H9 (cell line): Measurements from ENCODE around the gene STK24. TPM values are rescaled to one million over a fixed set of nuclear protein-coding genes. Genes with fewer than 3 reads are reported as not detected.

Experiments
- DNase-seq: peaks from one replicate; pipeline ENCODE4 v3.0.0-alpha.2; 2017
- H2AFZ ChIP-seq: one replicate; pipeline ENCODE4 v1.6.1; 2013; ENCODE audit warnings: mild to moderate bottlenecking, low read length, control low read depth, moderate library complexity
- H2AK5ac ChIP-seq: 2 replicates; pipeline ENCODE4 v1.6.1; 2013; ENCODE audit warnings: low read length, control low read depth, mixed read lengths; ENCODE audit not compliant: insufficient read length
- H2BK120ac ChIP-seq: one replicate; pipeline ENCODE4 v1.6.1; 2013; ENCODE audit warnings: low read depth, mild to moderate bottlenecking, low read length, control low read depth, inconsistent platforms; ENCODE audit not compliant: poor library complexity, severe bottlenecking
- H2BK12ac ChIP-seq: 2 replicates; pipeline ENCODE4 v1.6.1; 2013; ENCODE audit warnings: low read length, control low read depth, mixed read lengths, low read depth; ENCODE audit not compliant: insufficient read length
- H2BK15ac ChIP-seq: 2 replicates; pipeline ENCODE4 v1.6.1; 2013; ENCODE audit warnings: low read depth, low read length, control low read depth
- H2BK20ac ChIP-seq: one replicate; pipeline ENCODE4 v1.6.1; 2013; ENCODE audit warnings: low read depth, mild to moderate bottlenecking, low read length, control low read depth, inconsistent platforms; ENCODE audit not compliant: poor library complexity, severe bottlenecking
- H2BK5ac ChIP-seq: 2 replicates; pipeline ENCODE4 v1.6.1; 2013; ENCODE audit warnings: low read length, control low read depth, mixed read lengths; ENCODE audit not compliant: insufficient read length
- H3K14ac ChIP-seq: 2 replicates; pipeline ENCODE4 v1.6.1; 2013; ENCODE audit warnings: low read length, control low read depth; ENCODE audit not compliant: insufficient read depth
- H3K18ac ChIP-seq: 2 replicates; pipeline ENCODE4 v1.6.1; 2013; ENCODE audit warnings: low read depth, mild to moderate bottlenecking, mixed read lengths, low read length, control low read depth; ENCODE audit not compliant: insufficient read length
- H3K23ac ChIP-seq: 2 replicates; pipeline ENCODE4 v1.6.1; 2013; ENCODE audit warnings: low read length, control low read depth, mixed read lengths, low read depth; ENCODE audit not compliant: insufficient read length
- H3K23me2 ChIP-seq: 2 replicates; pipeline ENCODE4 v1.6.1; 2013; ENCODE audit warnings: low read depth, mild to moderate bottlenecking, mixed read lengths, low read length, control low read depth; ENCODE audit not compliant: insufficient read length, poor library complexity, severe bottlenecking
- H3K27ac ChIP-seq: 2 replicates; pipeline ENCODE4 v1.5.1; 2013; ENCODE audit warnings: low read length, control low read depth, mixed read lengths, low read depth; ENCODE audit not compliant: insufficient read length
- H3K27me3 ChIP-seq: 2 replicates; pipeline ENCODE4 v1.6.1; 2013; ENCODE audit warnings: low read length, control low read depth, inconsistent platforms; ENCODE audit not compliant: insufficient read depth
- H3K4ac ChIP-seq: 2 replicates; pipeline ENCODE4 v1.6.1; 2013; ENCODE audit warnings: low read depth, mild to moderate bottlenecking, control low read depth, inconsistent platforms, low read length, moderate library complexity
- H3K4me1 ChIP-seq: 2 replicates; pipeline ENCODE4 v1.6.1; 2013; ENCODE audit warnings: low read length, control low read depth, inconsistent platforms; ENCODE audit not compliant: insufficient read depth
- H3K4me2 ChIP-seq: 2 replicates; pipeline ENCODE4 v1.6.1; 2013; ENCODE audit warnings: low read length, control low read depth, mixed read lengths; ENCODE audit not compliant: insufficient read length, insufficient read depth
- H3K56ac ChIP-seq: 2 replicates; pipeline ENCODE4 v1.6.1; 2013; ENCODE audit warnings: low read depth, mild to moderate bottlenecking, mixed read lengths, low read length, control low read depth; ENCODE audit not compliant: insufficient read length
- H3K79me1 ChIP-seq: 2 replicates; pipeline ENCODE4 v1.6.1; 2013; ENCODE audit warnings: low read depth, mild to moderate bottlenecking, moderate library complexity, low read length, control low read depth, inconsistent platforms; ENCODE audit not compliant: insufficient read depth, poor library complexity, severe bottlenecking
- H3K79me2 ChIP-seq: 2 replicates; pipeline ENCODE4 v1.6.1; 2013; ENCODE audit warnings: low read length, control low read depth, inconsistent platforms; ENCODE audit not compliant: insufficient read depth
- H3K9ac ChIP-seq: 2 replicates; pipeline ENCODE4 v1.6.1; 2013; ENCODE audit warnings: low read length, control low read depth, mixed read lengths; ENCODE audit not compliant: insufficient read length; ENCODE audit errors: extremely low read depth
- H3K9me3 ChIP-seq: one replicate; pipeline ENCODE4 v1.6.1; 2013; ENCODE audit warnings: low read depth, low read length, inconsistent platforms; ENCODE audit not compliant: control insufficient read depth
- H3T11ph ChIP-seq: one replicate; pipeline ENCODE4 v1.6.1; 2013; ENCODE audit warnings: mild to moderate bottlenecking, low read length, control low read depth, inconsistent platforms
- H4K20me1 ChIP-seq: one replicate; pipeline ENCODE4 v1.6.1; 2013; ENCODE audit not compliant: control insufficient read depth, insufficient read length, insufficient read depth
- H4K5ac ChIP-seq: 2 replicates; pipeline ENCODE4 v1.6.1; 2013; ENCODE audit warnings: low read depth, mild to moderate bottlenecking, mixed read lengths, low read length, control low read depth; ENCODE audit not compliant: insufficient read length
- H4K8ac ChIP-seq: replicated peaks from 2 replicates; pipeline ENCODE4 v1.6.1; 2013; ENCODE audit warnings: low read length, control low read depth, mixed read lengths, low read depth; ENCODE audit not compliant: insufficient read length
- H4K91ac ChIP-seq: 2 replicates; pipeline ENCODE4 v1.6.1; 2013; ENCODE audit warnings: low read depth, mild to moderate bottlenecking, moderate library complexity, mixed read lengths, low read length, control low read depth; ENCODE audit not compliant: insufficient read length
- H3K27ac Mint-ChIP-seq, 3 experiments: 2 replicates in 2 of 3; 3 replicates in 1 of 3; pipeline ENCODE4 v1.8.0; 2020 to 2021; ENCODE audit warnings: mixed read lengths in 3 of 3, mild to moderate bottlenecking in 1 of 3, moderate library complexity in 1 of 3
- H3K27me3 Mint-ChIP-seq: 2 replicates; pipeline ENCODE4 v1.8.0; 2021; ENCODE audit warnings: low read depth, mild to moderate bottlenecking, moderate library complexity, mixed read lengths
- H3K36me3 Mint-ChIP-seq, 3 experiments: 2 replicates in 2 of 3; 3 replicates in 1 of 3; pipeline ENCODE4 v1.8.0; 2020 to 2021; ENCODE audit warnings: low read depth in 3 of 3, mixed read lengths in 3 of 3; ENCODE audit not compliant: insufficient read depth in 1 of 3
- H3K4me1 Mint-ChIP-seq, 2 experiments: 2 replicates each; pipeline ENCODE4 v1.8.0; 2020; ENCODE audit warnings: mixed read lengths in 2 of 2
- H3K4me3 Mint-ChIP-seq, 2 experiments: 2 replicates in 1 of 2; 3 replicates in 1 of 2; pipeline ENCODE4 v1.8.0; 2020 to 2021; ENCODE audit warnings: mild to moderate bottlenecking in 2 of 2, mixed read lengths in 2 of 2, moderate library complexity in 1 of 2
- H3K9me3 Mint-ChIP-seq, 2 experiments: 2 replicates in 1 of 2; 3 replicates in 1 of 2; pipeline ENCODE4 v1.8.0; 2020; ENCODE audit warnings: mild to moderate bottlenecking in 2 of 2, mixed read lengths in 2 of 2, moderate library complexity in 1 of 2
- CTCF ChIP-seq: fragments of 200-600 bp; sonication (generic); conservative IDR thresholded peaks from 3 replicates; pipeline ENCODE4 v1.8.0; 2021; ENCODE audit warnings: antibody characterized with exemption, mild to moderate bottlenecking
- WGBS: extraction: QIAGEN DNeasy Blood & Tissue Kit; methylation state at CpG from one replicate; pipeline ENCODE4 v1.1.7; 2013; ENCODE audit warnings: missing lambda C conversion rate, low lambda C conversion rate, mixed read lengths; ENCODE audit not compliant: insufficient read length; ENCODE audit errors: extremely low coverage; 5-methylcytosine and 5-hydroxymethylcytosine counted together
- total RNA-seq: library from RNA; stranded (reverse); gene quantifications from 2 replicates; pipeline ENCODE4 v1.2.1, GENCODE V29; 2021

STK24 gene
- total RNA-seq, 1 experiment from 2014 or later = 134 TPM

GRCh38 chr13:98526182-98526512 lies 50.8 kb downstream of the STK24 start:
- no peak overlapping the region for H2BK120ac ChIP-seq
- no peak overlapping the region for H3K4me2 ChIP-seq
- no peak overlapping the region for H3K14ac ChIP-seq
- no peak overlapping the region for H4K5ac ChIP-seq
- H3T11ph ChIP-seq = no peak overlapping the region
- H2BK15ac ChIP-seq = no peak overlapping the region
- no peak overlapping the region for H2AFZ ChIP-seq
- peaks cover 11% of the 10 kb centered on the region; the same call in 1 of the 2 replicates for H3K4me1 ChIP-seq
- WGBS = no CpG with 5 or more reads among the region's 2 CpGs
- H3K23me2 ChIP-seq = no peaks in the 10 kb centered on the region
- H2BK5ac ChIP-seq = no peak overlapping the region
- no peak overlapping the region; a peak in 1 of 5 replicates for H3K4me3 Mint-ChIP-seq
- TF ChIP-seq CTCF = no peak
- H3K9me3 ChIP-seq = no peaks in the 10 kb centered on the region
- peaks cover 68% of the 10 kb centered on the region; the same call in 1 of the 2 replicates for H3K79me2 ChIP-seq
- no peak overlapping the region for H2AK5ac ChIP-seq
- no peak overlapping the region for H3K23ac ChIP-seq
- no peak overlapping the region for H3K4ac ChIP-seq
- peaks cover 3% of the 10 kb centered on the region for H4K20me1 ChIP-seq
- no peaks in the 10 kb centered on the region for H3K27me3 ChIP-seq
- peaks cover 23% of the 10 kb centered on the region for H3K79me1 ChIP-seq
- peaks cover 0 to 1% (median 0%) of the 10 kb centered on the region in 3 experiments; a peak in 2 of 7 replicates for H3K36me3 Mint-ChIP-seq
- H3K27me3 Mint-ChIP-seq = no peaks in the 10 kb centered on the region
- H3K18ac ChIP-seq = no peak overlapping the region
- no peak overlapping the region for H3K56ac ChIP-seq
- DNase-seq = no peak
- 0 out of 7 replicates have a peak overlapping the region, but pooled peaks of 1 of the 3 experiments have one; percentile 19 for H3K27ac Mint-ChIP-seq
- no peaks in the 10 kb centered on the region; a peak in 1 of 5 replicates for H3K9me3 Mint-ChIP-seq
- H2BK20ac ChIP-seq = no peak overlapping the region
- H3K27ac ChIP-seq = no peak overlapping the region
- peaks cover 82 to 85% of the 10 kb centered on the region in 2 experiments for H3K4me1 Mint-ChIP-seq
- no peak overlapping the region for H4K91ac ChIP-seq
- no peak overlapping the region for H4K8ac ChIP-seq
- H2BK12ac ChIP-seq = no peak overlapping the region
- H3K9ac ChIP-seq = no peak overlapping the region
